T-helper 1 cell (primary cell): ENCODE results near the gene PRR29.
"Not testable (repeated sequence)": the region's sequence is repeated elsewhere in the genome, so short reads cannot be mapped to it uniquely, and the experiment has no call there.

Experiments
- DNase-seq, 5 donors: peaks; one replicate each; pipeline ENCODE4 v3.0.0-alpha.2; 2012 to 2020

Gene PRR29

DNA sequence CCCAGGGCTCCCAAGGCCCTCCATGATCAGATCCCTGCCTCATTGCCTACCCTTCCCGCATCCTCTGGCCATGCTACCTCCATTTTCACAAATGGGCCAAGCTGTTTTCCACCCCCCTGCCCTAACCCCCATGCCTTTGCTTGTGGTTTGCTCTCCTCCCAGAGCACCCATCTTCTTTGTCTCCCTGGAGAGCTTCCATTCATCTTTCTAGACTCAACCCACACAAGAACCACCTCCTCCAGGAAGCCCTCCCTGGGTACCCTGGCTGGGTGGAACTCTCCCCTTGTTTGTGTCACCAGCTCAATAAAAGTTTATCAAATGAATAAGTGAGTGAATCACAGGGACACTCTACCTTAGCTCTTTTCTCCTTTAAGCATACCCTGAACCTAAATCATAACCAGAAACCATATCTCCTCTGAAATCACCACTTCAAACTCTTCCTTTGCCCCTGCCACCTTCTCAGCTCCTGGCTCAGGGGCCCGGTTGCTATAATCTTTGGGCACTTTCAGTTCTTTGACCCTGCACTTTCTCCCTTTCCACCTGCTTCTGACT is 22.5 kb upstream of the PRR29 start:
- DNase-seq, result no peak

- DNase-seq, result no peak
These were observed 21.4 kb upstream of the PRR29 start for GRCh38 chr17:63976702-63977101.

GRCh38 chr17:63978272-63979200 is 19.6 kb upstream of the PRR29 start:
- DNase-seq, result no peak

DNA sequence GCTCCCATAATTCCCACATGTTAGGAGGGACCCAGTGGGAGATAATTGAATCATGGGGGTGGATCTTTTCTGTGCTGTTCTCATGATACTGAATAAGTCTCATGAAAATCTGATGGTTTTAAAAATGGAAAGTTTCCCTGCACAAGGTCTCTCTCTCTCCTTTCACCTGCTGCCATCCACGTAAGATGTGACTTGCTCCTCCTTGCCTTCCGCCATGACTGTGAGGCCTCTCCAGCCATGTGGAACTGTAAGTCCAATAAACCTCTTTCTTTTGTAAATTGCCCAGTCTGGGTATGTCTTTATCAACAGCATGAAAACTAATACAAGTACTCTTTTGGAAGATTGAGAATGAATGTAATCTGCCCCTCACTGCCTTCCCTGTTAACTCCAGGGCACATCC is 15.5 kb upstream of the PRR29 start:
- DNase-seq, result not testable (repeated sequence)

- DNase-seq, result no peak
These were observed 14.8 kb upstream of the PRR29 start for GRCh38 chr17:63983320-63983719.

- no peak for DNase-seq
These were observed 13.9 kb upstream of the PRR29 start for GRCh38 chr17:63984236-63984635.

DNA sequence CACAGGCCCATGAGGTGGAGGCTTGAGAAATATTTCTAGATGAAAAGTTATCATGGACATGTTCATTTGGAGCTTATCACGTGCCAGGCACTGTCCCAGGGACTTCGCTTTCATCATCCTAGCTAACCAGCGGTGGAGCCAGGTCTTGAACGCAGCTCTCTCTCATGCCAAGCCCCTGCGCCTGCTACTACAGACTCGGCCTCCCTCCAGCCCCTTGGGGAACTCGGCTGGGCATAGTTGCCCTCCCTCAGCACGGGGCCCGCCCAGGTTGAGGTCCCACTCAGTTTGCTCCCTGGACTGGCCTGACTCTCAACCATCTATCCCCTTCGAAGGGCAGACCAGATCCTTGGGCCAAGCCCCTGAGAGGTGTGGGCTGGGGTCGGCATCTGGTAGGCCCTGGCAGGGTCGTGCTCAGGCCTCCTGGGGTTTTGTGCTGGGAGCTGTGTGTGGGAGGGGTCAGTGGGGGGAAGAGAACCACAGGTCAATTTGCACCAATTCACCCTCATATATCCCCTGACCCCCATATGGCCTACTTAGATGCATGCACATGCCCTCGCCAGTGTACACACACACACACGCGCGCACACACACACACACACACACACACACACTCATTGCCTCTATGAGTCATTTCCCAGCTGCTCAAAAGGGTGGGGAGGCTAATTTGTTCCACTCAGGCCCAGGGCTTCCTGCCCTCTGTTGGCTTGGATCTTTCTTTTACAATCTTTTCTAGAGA is 13.3 kb upstream of the PRR29 start:
- peak in 4 of 5 donors; percentile 21 to 86 (median 50) for DNase-seq

GRCh38 chr17:63985387-63986140 is 12.6 kb upstream of the PRR29 start:
- DNase-seq, result no peak

DNA sequence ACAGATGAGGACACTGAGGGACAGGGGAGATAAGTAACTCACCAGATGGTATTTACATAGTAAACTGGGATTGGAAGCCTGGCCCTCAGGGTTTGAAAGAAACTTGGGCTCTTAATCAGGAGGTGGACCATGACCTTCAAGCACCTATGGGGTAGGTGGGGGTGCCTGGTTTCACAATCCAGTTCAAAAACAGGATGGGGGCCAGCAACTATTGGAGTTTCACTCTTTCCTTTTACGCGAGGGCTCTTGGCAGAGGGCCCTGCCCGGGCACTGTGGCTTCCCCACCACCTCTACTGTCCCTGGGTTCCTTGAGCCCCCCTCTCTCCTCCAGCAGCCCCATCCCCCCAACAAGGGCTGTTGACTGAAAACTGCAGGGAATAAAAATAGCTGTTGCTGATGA is 11.3 kb upstream of the PRR29 start:
- DNase-seq, result no peak

DNA sequence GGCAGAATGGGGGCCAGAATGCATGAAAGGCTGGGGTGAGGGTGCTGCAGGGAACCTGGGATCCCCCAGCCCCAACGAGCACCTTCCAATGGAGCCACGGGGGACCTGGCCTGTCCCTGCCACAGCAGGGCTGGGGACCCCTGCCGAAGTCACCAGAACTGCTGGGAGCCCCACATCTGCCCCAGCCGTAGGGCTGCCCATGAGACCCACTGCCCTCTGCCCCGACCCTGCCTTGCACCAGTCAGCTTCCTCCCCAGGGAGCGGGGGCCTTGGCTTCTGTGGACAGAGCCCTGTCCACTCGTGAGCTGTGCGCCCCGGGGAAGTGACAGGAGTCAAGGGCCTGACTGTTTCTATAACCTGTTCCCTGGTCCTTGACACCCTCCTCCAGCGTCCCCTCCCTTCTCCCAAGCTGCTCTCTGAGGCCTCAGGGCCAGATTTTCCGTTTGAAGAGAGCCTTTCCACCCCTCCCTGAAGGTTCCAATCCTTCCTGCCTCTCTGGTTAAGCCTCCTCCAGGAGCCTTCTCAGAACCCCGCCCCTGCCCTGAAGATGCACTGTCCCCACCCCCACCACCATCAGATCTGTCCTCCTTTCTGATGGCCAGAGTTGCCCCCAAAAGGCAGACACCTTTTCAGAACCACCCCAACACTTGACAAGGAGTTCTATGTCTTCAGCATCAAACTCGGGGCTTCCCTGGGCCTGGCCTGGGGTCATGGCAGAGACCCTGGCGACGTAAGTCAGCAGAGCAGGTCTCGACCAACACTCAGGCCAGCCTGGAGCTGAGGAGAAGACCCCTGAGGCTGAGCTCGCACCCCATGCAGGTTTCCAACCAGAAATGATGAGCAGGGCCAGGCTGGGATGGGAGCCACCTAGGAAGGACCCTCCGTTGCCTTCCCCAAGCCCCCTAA is 10.7 kb upstream of the PRR29 start:
- DNase-seq, result no peak

GRCh38 chr17:63988127-63988478 is 10.0 kb upstream of the PRR29 start:
- no peak for DNase-seq

DNA sequence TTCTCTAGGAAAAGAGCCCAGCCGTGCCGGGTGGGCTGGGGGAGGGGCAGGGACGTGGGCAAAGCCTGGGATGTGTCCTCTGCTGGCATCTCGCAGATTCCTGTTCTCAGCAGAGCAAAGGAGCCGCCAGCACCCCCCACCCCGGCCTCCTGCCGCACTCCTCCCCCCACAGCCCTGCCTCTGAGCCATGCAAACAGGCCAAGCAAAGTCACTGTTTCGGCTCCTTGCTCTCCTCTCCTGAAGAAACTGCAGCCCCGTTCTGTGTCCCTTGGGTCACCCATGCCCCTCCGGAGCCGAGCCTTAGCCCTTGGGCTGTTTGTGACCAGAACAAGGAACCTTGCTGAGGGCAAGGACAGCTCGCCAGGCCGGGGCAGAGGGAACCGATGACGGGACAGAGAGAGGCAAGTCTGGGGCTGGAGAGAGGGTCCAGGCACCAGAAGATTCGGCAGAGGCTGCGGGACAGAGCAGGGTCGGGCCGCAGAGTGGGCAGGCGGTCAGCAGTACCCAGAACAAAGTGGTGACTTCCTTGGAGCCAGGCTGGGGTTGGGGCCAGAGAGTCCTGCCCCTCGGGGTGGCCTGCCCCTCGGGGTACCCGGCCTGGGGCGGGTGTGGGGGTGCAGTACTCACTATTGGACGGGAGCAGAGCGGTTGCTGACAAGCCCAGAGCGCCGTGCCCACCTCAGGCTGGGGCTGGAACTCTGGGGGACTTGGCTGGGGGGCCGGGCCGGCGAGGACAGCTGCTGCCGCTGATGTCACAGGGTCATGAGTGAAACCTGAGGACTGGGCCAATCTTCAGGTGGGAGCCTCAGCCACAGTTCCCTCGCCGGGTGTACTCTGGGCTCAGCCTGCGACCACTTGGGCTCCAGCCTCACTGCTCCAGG is 9.2 kb upstream of the PRR29 start:
- no peak for DNase-seq

- no peak for DNase-seq
These were observed 8.4 kb upstream of the PRR29 start for GRCh38 chr17:63989622-63990345.

GRCh38 chr17:63991611-63992010 is 6.5 kb upstream of the PRR29 start:
- DNase-seq, result no peak

- DNase-seq, result peak in 1 of 5 donors; percentile 33
These were observed 4.7 kb upstream of the PRR29 start for GRCh38 chr17:63993368-63993985.

DNA sequence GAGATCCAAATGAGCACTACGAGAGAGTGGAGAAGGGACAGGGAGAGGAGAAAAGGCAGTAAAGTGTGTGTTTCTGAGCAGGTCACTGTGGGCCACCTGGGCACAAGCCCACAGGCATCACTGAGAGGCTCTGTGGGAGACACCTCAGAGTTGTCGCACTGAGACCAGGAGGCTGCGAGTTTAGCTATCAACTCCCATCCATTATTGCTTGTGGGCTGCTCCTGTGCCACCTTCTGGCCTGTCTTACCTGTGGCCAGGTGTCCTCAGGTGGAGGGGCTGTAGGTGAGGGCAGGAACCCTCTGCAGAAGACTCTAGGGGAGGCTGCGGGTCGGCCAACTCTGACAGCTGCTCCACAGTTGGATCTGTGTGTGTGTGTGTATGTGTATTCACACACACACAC is 2.5 kb upstream of the PRR29 start:
- no peak for DNase-seq

DNA sequence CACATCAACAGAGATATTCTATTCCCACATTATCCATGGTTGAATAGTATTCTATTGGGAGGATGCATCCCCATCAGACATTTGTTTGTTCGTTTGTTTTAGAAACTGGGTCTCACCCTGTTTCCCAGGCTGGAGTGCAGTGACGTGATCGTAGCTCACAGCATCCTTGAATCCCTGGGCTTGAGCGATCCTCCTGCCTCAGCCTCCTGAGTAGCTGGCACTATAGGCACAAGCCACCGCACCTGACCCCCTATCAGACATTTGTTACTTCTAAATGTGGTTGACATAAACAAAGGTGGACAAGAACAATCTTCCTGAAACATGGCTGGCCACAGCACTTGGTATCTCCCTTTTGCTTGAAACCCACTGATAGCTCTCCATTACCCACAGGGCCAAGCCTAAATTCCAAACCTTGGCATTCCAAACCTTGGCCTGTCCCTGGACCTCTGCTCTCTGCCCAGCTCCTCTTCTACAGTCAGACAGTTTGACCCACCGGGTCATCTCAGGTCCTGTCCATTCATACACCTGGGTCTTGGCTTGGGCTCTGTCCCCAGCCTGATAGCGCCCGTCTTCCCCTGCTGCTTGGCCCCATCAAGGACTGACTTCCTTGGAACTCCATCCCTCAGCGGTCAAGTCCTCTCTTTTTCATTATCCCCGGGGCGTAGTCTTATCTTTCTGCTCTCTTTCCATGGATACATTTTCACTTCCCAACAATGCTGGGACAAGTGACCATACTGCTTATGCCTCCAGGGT is 1.5 kb upstream of the PRR29 start:
- no peak for DNase-seq

GRCh38 chr17:63997341-63998048 is 656 bp upstream of the PRR29 start:
- no peak for DNase-seq
